HG03469 (cell line): Measurements from ENCODE around the gene GCC1.

ENCODE experiments used
- ATAC-seq: cut with Tn5 transposase; IDR thresholded peaks from one replicate; pipeline ENCODE4 v1.9.1; 2021; ENCODE audit warnings: mild to moderate bottlenecking, moderate library complexity, moderate number of reproducible peaks; ENCODE audit not compliant: unreplicated experiment

Gene GCC1

DNA sequence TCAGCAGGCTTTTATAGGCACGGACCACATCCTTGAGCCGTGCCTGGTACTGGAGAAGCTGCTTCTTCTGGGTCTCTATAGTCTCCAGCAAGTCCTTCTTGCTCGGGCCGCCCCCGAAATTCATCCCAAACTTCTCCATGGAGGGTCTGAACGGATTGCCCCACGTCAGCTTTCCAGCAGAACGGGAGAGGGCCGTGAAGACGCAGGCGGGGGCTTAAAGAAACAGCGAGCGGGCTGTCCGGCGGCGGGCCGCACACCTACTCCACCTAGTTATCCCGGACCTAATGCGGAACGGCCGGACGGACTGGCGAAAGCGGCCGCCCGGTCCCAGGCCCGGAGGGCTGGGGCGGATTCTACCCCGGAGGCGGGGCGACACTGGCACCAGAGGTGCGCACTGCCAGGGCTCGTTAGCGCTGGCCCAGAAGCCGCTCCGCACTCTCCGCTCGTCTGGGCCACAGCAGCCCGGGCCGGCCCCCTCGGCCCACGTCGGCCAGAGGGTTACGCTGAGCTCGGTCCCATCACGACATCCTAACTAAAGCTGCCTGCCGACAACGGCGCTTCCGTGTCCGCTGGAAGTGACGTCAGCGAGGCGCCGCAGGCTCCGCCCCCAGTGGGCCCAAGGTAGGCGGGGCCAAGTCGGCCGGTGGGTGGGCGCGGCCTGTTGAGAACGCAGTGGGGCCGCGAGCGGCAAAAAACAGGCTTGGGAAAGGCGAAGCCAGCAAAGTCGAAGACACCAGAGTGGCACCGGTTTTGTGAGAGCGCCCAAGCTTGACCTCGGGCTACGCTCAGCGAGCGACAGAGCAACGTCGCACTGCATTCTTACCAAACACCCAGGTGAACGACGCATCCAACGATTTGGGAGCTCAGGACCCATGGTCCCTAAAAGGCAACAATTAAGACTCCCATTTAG is at the start of gene GCC1:
GCC1 (minus strand) TSS at position 553 of the 910 bp plus-strand sequence; CDS start at position 139, 414 bp downstream.
- ATAC-seq: peak; percentile 80

DNA sequence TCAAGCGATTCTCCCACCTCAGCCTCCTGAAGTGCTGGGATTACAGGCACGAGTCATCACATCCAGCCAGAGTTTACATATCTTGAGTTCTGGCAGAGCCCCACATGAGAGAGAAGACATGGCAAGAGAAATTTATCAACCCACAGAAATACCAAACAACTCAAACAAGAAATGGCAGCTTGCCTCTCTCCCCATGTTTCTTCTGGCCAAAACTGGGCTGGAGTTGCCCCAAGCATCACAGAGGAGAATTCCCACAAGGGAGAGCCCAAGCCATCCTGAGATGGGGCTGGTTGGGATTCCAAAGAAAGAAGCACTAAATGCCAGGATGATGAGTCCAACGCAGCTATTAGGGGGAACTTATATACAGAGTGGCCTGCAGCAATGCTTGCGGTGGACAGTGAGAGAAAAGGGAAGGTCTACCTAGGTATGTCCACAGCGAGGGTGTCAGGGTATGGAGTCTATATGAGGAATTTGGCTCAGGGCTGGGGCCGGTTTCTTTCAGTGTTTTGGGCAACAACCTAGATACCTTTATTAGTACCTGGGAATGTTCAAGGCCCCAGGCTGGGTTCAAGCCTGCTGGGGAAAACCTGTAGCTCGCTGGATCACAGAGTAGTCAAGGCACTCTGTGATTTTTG is 47.0 kb upstream of the GCC1 start:
- no peak for ATAC-seq

- no peak for ATAC-seq
These were observed 44.0 kb upstream of the GCC1 start for GRCh38 chr7:127629268-127629854.

- ATAC-seq: no peak
These were observed 43.0 kb upstream of the GCC1 start for GRCh38 chr7:127628445-127628844.

- ATAC-seq: no peak
These were observed 39.9 kb upstream of the GCC1 start for GRCh38 chr7:127625331-127625730.

DNA sequence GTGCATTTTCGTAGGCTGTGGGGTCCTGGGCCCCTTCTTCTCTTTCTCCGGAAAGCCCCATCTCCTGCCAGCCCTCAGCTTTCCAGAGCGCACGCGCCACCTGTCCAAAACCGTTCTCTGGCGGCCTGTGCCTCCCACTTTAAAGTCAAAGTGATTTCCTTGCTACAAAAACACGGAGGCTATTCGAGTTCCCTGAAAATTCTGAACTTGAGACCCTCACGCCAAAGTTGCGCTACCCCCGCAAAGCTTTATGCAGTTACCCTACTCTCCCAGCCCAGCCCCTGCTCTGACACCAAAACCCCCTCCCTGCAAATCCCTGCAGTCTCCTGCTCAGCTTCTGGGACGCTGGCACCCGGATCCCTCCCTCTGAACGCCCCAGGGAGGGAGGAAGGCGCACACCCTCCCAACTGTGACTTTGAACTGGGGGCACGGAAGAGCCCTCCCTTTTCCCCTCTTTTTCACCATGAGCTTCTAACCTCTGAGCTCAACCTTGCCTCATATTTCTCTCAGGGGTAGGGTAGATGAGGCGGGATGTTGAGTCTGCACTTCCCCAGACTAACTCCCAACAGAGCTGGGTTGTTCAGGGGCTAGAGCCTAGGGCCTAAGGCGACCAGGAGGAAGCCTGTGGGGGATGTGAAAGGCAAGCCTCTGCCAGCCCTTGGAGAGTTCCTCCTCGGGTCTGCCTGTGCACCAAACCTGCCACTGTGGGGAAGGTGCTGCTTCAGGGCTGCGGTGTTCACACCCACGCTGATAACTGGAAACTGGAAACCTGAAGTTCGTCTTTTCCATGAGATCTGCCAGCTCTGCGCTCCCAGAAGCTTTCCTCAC is 35.2 kb upstream of the GCC1 start:
- no peak for ATAC-seq

- ATAC-seq: no peak
These were observed 34.4 kb upstream of the GCC1 start for GRCh38 chr7:127619681-127620405.

DNA sequence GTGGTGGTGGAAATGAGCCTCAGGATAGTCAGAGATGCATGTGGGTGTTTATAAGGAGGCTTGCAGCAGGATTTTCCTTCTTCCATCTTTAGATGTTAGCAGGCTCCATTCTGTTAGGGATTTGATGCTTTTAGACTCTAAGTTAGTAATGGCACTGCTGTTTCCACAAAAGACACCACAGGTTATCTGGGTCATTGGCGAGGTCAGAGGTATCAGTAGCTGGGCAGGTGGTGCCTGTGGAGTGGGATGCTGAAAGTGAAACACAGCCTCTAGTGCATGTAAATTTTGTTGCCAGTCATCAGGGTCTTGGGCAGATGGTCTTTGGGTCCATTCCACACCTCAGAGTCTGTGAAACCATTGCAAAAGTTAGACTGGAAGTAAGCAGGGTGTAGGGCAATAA is 33.4 kb upstream of the GCC1 start:
- ATAC-seq: no peak

- ATAC-seq: no peak
These were observed 32.6 kb upstream of the GCC1 start, which contains the start of gene PAX4 for GRCh38 chr7:127618042-127618441. PAX4 (minus strand) TSS chr7:127618142; CDS start chr7:127615928, 2,214 bp downstream.

DNA sequence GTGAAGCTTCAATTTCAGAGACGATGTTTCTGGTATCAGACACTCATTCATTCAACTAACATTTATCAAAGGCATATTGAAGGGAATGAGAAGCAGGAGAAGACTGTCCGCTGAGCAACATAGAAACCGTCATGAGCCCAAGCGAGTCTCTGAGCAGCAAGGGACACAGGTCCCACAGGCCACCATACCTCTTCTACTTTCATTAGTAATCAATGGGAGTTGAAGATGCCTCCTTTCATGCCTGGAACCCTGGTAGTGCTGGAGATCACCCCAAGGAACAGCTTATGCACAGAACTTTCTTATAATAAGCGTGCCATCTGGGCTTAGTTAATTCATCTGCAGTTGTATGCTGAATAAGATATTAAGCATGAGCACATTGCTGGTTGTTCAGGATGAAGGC is 31.3 kb upstream of the GCC1 start:
- no peak for ATAC-seq

- no peak for ATAC-seq
These were observed 26.9 kb upstream of the GCC1 start for GRCh38 chr7:127612263-127612662.

DNA sequence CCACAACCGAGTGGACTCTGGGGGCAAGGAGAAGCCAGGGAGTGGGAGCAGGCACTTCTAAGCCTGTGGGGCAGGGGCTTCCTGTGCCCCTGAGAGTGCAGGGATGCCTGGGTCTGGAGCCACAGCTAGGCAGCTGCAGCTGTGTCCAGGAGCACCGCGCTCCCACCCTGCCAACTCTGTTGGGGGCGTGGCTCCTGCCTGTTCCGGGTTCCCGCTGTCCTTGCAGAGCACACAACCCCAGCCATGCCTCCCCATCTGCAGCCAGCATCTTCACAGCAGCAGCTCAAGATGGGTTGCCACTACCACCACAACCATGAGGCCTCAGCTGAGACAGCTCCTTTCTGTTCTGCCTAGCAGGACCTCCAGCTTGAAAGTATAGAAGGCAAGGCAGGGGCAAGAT is 23.9 kb upstream of the GCC1 start:
- no peak for ATAC-seq

DNA sequence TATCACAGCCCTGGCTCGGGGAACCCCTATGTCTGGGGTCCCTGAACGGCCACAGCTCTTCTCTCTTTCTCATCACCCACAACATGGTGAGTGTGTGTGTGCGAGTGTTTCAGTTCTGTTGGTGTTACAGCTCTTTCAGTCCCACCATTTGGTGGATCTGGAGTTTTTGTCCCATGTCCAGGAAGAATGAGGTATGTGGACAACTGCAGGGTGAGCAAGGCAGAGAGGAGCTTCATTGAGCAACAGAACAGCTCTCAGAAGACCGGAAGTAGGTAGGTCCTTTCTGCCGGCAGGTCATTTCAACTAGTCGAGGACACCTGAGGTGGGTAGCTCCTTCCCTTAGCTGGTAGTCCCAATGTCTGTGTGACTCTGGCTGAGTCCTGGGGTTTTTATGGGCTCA is 23.1 kb upstream of the GCC1 start:
- no peak for ATAC-seq

- no peak for ATAC-seq
These were observed 15.5 kb upstream of the GCC1 start for GRCh38 chr7:127600885-127601284.

DNA sequence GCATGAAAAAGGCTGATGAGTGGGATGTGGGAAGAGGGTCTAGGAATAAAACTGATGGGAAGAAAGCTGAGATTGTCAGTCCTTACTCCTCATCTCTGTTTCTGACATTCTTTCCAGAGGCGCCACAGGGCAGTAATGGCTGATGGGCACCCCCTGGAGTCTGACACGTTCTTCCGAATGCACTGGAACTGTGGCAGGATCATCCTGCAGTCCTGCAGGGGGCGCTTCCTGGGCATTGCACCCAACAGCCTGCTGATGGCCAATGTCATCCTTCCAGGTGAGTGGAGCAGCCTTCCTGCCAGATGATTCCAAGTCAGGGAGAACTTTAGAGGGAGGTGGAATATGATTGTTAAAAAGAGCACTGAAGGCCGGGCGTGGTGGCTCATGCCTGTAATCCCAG is 12.9 kb upstream of the GCC1 start:
- ATAC-seq: no peak

DNA sequence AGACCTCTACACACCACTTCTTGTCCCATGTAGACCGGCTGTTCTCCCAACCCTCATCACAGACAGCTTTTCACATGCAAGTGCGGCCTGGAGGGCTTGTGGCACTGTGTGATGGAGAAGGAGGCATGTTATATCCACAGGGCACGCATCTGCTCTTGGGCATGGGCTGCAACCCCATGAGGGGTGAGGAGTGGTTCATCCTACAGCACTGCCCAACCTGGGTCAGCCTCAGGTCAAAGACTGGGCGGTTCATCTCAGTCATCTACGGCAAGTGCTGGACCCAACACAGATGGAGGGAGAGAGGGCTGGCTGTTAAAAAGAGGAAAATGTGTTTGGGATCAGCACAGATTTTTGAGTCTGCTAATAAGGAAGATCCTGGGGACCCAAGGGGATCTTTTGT is 10.3 kb upstream of the GCC1 start:
- no peak for ATAC-seq

- no peak for ATAC-seq
These were observed 9.1 kb upstream of the GCC1 start for GRCh38 chr7:127594490-127594889.

GRCh38 chr7:127592550-127592949 is 7.2 kb upstream of the GCC1 start:
- no peak for ATAC-seq

DNA sequence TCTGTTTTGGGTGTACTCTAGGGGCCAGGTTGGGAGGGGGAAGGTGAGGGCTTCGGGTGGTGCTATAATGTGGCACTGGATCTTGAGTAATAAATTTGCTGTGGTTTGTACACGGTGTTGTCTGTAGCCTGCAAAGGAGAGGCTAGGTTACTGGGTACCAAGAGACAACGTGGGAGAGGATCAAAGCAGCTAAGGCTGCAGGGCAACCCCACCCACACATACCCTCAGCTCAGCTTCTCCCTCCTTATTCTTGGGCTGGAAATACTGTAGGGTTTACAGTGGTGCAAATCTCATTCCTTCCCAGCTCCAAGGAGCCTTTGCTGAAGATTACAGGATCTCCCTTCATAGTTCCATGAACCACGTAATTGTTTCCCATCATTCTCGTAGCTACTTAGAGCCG is 6.2 kb upstream of the GCC1 start:
- no peak for ATAC-seq

DNA sequence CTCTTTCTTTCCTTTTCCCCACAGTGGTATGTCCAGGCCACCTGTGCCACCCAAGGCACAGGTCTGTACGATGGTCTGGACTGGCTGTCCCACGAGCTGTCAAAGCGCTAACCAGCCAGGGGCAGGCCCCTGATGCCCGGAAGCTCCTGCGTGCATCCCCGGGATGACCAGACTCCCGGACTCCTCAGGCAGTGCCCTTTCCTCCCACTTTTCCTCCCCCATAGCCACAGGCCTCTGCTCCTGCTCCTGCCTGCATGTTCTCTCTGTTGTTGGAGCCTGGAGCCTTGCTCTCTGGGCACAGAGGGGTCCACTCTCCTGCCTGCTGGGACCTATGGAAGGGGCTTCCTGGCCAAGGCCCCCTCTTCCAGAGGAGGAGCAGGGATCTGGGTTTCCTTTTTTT is 5.8 kb upstream of the GCC1 start:
- no peak for ATAC-seq
